Measurements from ENCODE around the gene CHST8. TPM values are rescaled to one million over a fixed set of nuclear protein-coding genes. Genes with fewer than 3 reads are reported as not detected.
A peak's percentile ranks its signal among the peaks of the same experiment; 100 is the strongest.

The CHST8 gene
- total and polyA plus RNA-seq, 2 of the 13 experiments (the other 11 are each of a cell fraction or from before 2014, with no cell fraction given) = not detected

GRCh38 chr19:33659835-33660234 lies 38.1 kb downstream of the CHST8 start:
- H3K4me1 ChIP-seq (ENCODE audit: insufficient read depth, low read length) = no peaks in the 10 kb centered on the region
- ChIA-PET POLR2A (no interaction called here), CTCF (ENCODE audit: low intra/inter-chr PET ratio, low total read pairs) (no interaction called here)
- H3K9me3 ChIP-seq (ENCODE audit: low read length) = no peaks in the 10 kb centered on the region
- intact Hi-C loops (cut with micrococcal nuclease; ENCODE audit: unreplicated experiment) = no loop called here
- no TSS peak for BruUV-seq (replicated peaks)
- WGBS (ENCODE audit: low lambda C conversion rate) = 34% methylated on average over 5 of the region's 5 CpGs
- peaks cover 0 to 5% of the 10 kb centered on the region in 2 experiments; a peak in 3 of 5 replicates for H3K27me3 ChIP-seq (ENCODE audit: control insufficient read depth in 1 of 2, insufficient read depth in 2 of 2, low read length in 2 of 2)
- FAIRE-seq (no peak), DNase-seq (ENCODE audit: low spot score) (no peak), ATAC-seq (no peak)
- in situ Hi-C loops (cut with HindIII; ENCODE audit: extremely low pct_ligation_motif_present, low pct_unique_long_range_greater_than_20kb) = no loop called here
- TF ChIP-seq CREB3 (CRISPR knock-in tag; IDR thresholded peaks at IDR 0.05) (no peak), DNMT1 (CRISPR knock-in tag; IDR thresholded peaks at IDR 0.05) (no peak), FIP1L1 (IDR thresholded peaks at IDR 0.05; ENCODE audit: borderline replicate concordance, insufficient read depth, low read depth, low read length) (no peak), ZNF263 (CRISPR knock-in tag; IDR thresholded peaks at IDR 0.05) (no peak), ZMYM3 (CRISPR knock-in tag; IDR thresholded peaks at IDR 0.05) (no peak), FOXJ3 (CRISPR knock-in tag; IDR thresholded peaks at IDR 0.05; ENCODE audit: borderline replicate concordance) (no peak), REPIN1 (CRISPR knock-in tag; IDR thresholded peaks at IDR 0.05; ENCODE audit: borderline replicate concordance, low read depth) (no peak), CCDC6 (CRISPR knock-in tag; IDR thresholded peaks at IDR 0.05) (no peak), PRPF4 (IDR thresholded peaks at IDR 0.05; ENCODE audit: low read depth, low read length, poor library complexity, severe bottlenecking) (no peak)
- TF ChIP-seq, protein P1, sequence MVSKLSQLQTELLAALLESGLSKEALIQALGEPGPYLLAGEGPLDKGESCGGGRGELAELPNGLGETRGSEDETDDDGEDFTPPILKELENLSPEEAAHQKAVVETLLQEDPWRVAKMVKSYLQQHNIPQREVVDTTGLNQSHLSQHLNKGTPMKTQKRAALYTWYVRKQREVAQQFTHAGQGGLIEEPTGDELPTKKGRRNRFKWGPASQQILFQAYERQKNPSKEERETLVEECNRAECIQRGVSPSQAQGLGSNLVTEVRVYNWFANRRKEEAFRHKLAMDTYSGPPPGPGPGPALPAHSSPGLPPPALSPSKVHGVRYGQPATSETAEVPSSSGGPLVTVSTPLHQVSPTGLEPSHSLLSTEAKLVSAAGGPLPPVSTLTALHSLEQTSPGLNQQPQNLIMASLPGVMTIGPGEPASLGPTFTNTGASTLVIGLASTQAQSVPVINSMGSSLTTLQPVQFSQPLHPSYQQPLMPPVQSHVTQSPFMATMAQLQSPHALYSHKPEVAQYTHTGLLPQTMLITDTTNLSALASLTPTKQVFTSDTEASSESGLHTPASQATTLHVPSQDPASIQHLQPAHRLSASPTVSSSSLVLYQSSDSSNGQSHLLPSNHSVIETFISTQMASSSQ (IDR thresholded peaks at IDR 0.05; ENCODE audit: low read depth) = no peak
- TF ChIP-seq, protein P1 (CRISPR knock-in tag; IDR thresholded peaks at IDR 0.05; ENCODE audit: borderline replicate concordance) = no peak
- peak overlapping the region; percentile 64 for H3K4me2 ChIP-seq (ENCODE audit: low read depth, low read length)
- H3K27ac ChIP-seq (ENCODE audit: extremely low read length, insufficient read depth, low read length) = no peak overlapping the region
- no peak overlapping the region for H3K9ac ChIP-seq (ENCODE audit: insufficient read depth, low read depth, low read length)
- no peaks in the 10 kb centered on the region for H4K20me1 ChIP-seq (ENCODE audit: insufficient read depth, low read length)
- no peaks in the 10 kb centered on the region for H3K79me2 ChIP-seq (ENCODE audit: insufficient read depth, low read length)
- no peaks in the 10 kb centered on the region for H3K36me3 ChIP-seq (replicated peaks in 1 of 2; ENCODE audit: control insufficient read depth in 1 of 2, insufficient read depth in 2 of 2, low read length in 2 of 2)
- peak overlapping the region in 2 of 3 experiments; percentile 34 to 48; a peak in 3 of 6 replicates for H3K4me3 ChIP-seq (replicated peaks in 1 of 3; ENCODE audit: insufficient read depth in 1 of 3, low read depth in 2 of 3, low read length in 3 of 3)
- peak overlapping the region; percentile 62 for H2AFZ ChIP-seq (ENCODE audit: low read length)

All from HepG2 (cell line).